ENCODE data around the gene PHF11.
"Not testable (repeated sequence)": the region's sequence is repeated elsewhere in the genome, so short reads cannot be mapped to it uniquely, and the experiment has no call there.

The PHF11 gene

GRCh38 chr13:49560270-49561061, 64.7 kb downstream of the PHF11 start:
- no peak for DNase-seq (ENCODE audit: low read depth)
- TF ChIP-seq CTCF (conservative IDR thresholded peaks at IDR 0.05; ENCODE audit: low read depth, low read length) = peak; percentile 19
- no peak overlapping the region for H3K4me3 ChIP-seq (ENCODE audit: low read length)

- TF ChIP-seq CTCF (conservative IDR thresholded peaks at IDR 0.05; ENCODE audit: low read depth, low read length) = no peak
- DNase-seq (ENCODE audit: low read depth) = no peak
- H3K4me3 ChIP-seq (ENCODE audit: low read length) = no peak overlapping the region
Measured at GRCh38 chr13:49561062-49561410, 65.3 kb downstream of the PHF11 start.

- no peak for TF ChIP-seq CTCF (conservative IDR thresholded peaks at IDR 0.05; ENCODE audit: low read depth, low read length)
- no peak overlapping the region for H3K4me3 ChIP-seq (ENCODE audit: low read length)
- no peak for DNase-seq (ENCODE audit: low read depth)
Measured at GRCh38 chr13:49563516-49563915, 67.8 kb downstream of the PHF11 start.

GRCh38 chr13:49565461-49565860, 69.7 kb downstream of the PHF11 start:
- not testable (repeated sequence) for DNase-seq (ENCODE audit: low read depth); H3K4me3 ChIP-seq (ENCODE audit: low read length)

- TF ChIP-seq CTCF (conservative IDR thresholded peaks at IDR 0.05; ENCODE audit: low read depth, low read length) = no peak
- no peak overlapping the region for H3K4me3 ChIP-seq (ENCODE audit: low read length)
- DNase-seq (ENCODE audit: low read depth) = no peak
Measured at GRCh38 chr13:49566461-49566860, 70.7 kb downstream of the PHF11 start.

GRCh38 chr13:49567491-49567890, 71.7 kb downstream of the PHF11 start:
- H3K4me3 ChIP-seq (ENCODE audit: low read length) = no peak overlapping the region
- TF ChIP-seq CTCF (conservative IDR thresholded peaks at IDR 0.05; ENCODE audit: low read depth, low read length) = no peak
- no peak for DNase-seq (ENCODE audit: low read depth)

- no peak overlapping the region for H3K4me3 ChIP-seq (ENCODE audit: low read length)
- DNase-seq (ENCODE audit: low read depth) = no peak
- TF ChIP-seq CTCF (conservative IDR thresholded peaks at IDR 0.05; ENCODE audit: low read depth, low read length) = no peak
Measured at GRCh38 chr13:49569993-49570689, 74.4 kb downstream of the PHF11 start.

Measured in retinal pigment epithelial cell (primary cell).